H1 (cell line): ENCODE measurements around the gene HPX. TPM values are rescaled to one million over a fixed set of nuclear protein-coding genes. Genes with fewer than 3 reads are reported as not detected.

Source experiments
- CTCF ChIA-PET: fragments of 300-600 bp; sonication (Branson Sonifier 250); formaldehyde crosslinking; loops from one replicate; lab custom pipeline; 2021; ENCODE audit not compliant: partially characterized antibody; lab: Charles Lee
- POLR2A ChIA-PET: fragments of 300-600 bp; sonication (Branson Sonifier 250); formaldehyde crosslinking; loops from one replicate; lab custom pipeline; 2021; ENCODE audit warnings: inconsistent platforms; ENCODE audit not compliant: partially characterized antibody; lab: Charles Lee
- DNase-seq, 2 experiments: peaks; one replicate each; pipeline versions ENCODE4 v3.0.0 to v3.0.0-alpha.2; 2010 to 2022; ENCODE audit warnings: low spot score in 2 of 2, low read depth in 1 of 2, mixed read lengths in 1 of 2
- FAIRE-seq: peaks from 2 replicates; lab custom pipeline; 2011; peaks lifted over from hg19 to GRCh38; lab: Jason Lieb, UNC
- H2AFZ ChIP-seq: 2 replicates; pipeline ENCODE4 v1.8.1; 2012; ENCODE audit warnings: low read length, inconsistent platforms
- H2AK5ac ChIP-seq: 2 replicates; pipeline ENCODE4 v1.6.1; 2013; ENCODE audit warnings: low read depth, low read length
- H2BK120ac ChIP-seq: replicated peaks from 2 replicates; pipeline ENCODE3; 2013; ENCODE audit warnings: low read depth, low read length, inconsistent platforms
- H2BK12ac ChIP-seq: 2 replicates; pipeline ENCODE4 v1.6.1; 2013; ENCODE audit warnings: low read depth, low read length
- H2BK15ac ChIP-seq: 2 replicates; pipeline ENCODE4 v1.6.1; 2013; ENCODE audit warnings: low read length
- H2BK20ac ChIP-seq: 2 replicates; pipeline ENCODE4 v1.6.1; 2013; ENCODE audit warnings: low read length
- H2BK5ac ChIP-seq: 2 replicates; pipeline ENCODE4 v1.6.1; 2013; ENCODE audit warnings: low read depth, low read length
- H3K14ac ChIP-seq: 2 replicates; pipeline ENCODE4 v1.6.1; 2013; ENCODE audit warnings: inconsistent platforms; ENCODE audit not compliant: insufficient read length
- H3K18ac ChIP-seq: 2 replicates; pipeline ENCODE4 v1.6.1; 2013; ENCODE audit warnings: low read length; ENCODE audit errors: extremely low read depth
- H3K23ac ChIP-seq: 2 replicates; pipeline ENCODE4 v1.6.1; 2013; ENCODE audit warnings: inconsistent platforms; ENCODE audit not compliant: insufficient read length
- H3K23me2 ChIP-seq: 2 replicates; pipeline ENCODE4 v1.6.1; 2013; ENCODE audit warnings: low read depth, low read length
- H3K27ac ChIP-seq: 2 replicates; pipeline ENCODE4 v1.6.1; 2011; ENCODE audit warnings: low read depth, low read length, inconsistent platforms
- H3K27me3 ChIP-seq, 4 experiments: replicated peaks in 1 of 4; 1 replicate in 1 of 4; 2 replicates in 3 of 4; pipeline versions ENCODE4 v1.6.1 to v1.8.1; 2011 to 2013; ENCODE audit warnings: low read length in 3 of 4, mild to moderate bottlenecking in 3 of 4, inconsistent platforms in 2 of 4, mixed read lengths in 2 of 4, moderate library complexity in 1 of 4; ENCODE audit not compliant: control insufficient read depth in 3 of 4, insufficient read depth in 3 of 4; ENCODE audit errors: extremely low read depth in 1 of 4
- H3K36me3 ChIP-seq, 4 experiments: 2 replicates each; pipeline versions ENCODE4 v1.6.1 to v1.8.1; 2011 to 2013; ENCODE audit warnings: mild to moderate bottlenecking in 4 of 4, low read length in 3 of 4, moderate library complexity in 2 of 4, control low read depth in 1 of 4, inconsistent platforms in 1 of 4; ENCODE audit not compliant: insufficient read depth in 4 of 4, control insufficient read depth in 2 of 4
- H3K4ac ChIP-seq: replicated peaks from 2 replicates; pipeline ENCODE3; 2013; ENCODE audit warnings: low read length, low read depth, mixed read lengths, inconsistent platforms; ENCODE audit not compliant: insufficient read length
- H3K4me1 ChIP-seq, 4 experiments: replicated peaks in 1 of 4; 1 replicate in 1 of 4; 2 replicates in 3 of 4; pipeline versions ENCODE4 v1.6.1 to v1.8.1; 2011 to 2013; ENCODE audit warnings: low read length in 3 of 4, inconsistent platforms in 2 of 4, mixed read lengths in 1 of 4; ENCODE audit not compliant: insufficient read depth in 4 of 4, control insufficient read depth in 3 of 4
- H3K4me2 ChIP-seq, 2 experiments: 2 replicates each; pipeline versions ENCODE4 v1.6.1 to v1.8.1; 2011 to 2013; ENCODE audit warnings: low read depth in 2 of 2, low read length in 2 of 2, control low read depth in 1 of 2, inconsistent platforms in 1 of 2, mild to moderate bottlenecking in 1 of 2; ENCODE audit not compliant: insufficient read depth in 1 of 2
- H3K4me3 ChIP-seq, 4 experiments: fragments of 200-600, 300-600 bp in 1 of 4; sonication (generic), shearing (Covaris generic), sonication (Bioruptor Twin) in 1 of 4; 2 replicates each; pipeline versions ENCODE4 v1.5.1 to v1.8.1; 2011 to 2016; ENCODE audit warnings: low read length in 4 of 4, low read depth in 3 of 4, control low read depth in 2 of 4, inconsistent platforms in 2 of 4, mild to moderate bottlenecking in 2 of 4, mixed read lengths in 1 of 4, moderate library complexity in 1 of 4; ENCODE audit not compliant: insufficient read depth in 2 of 4; ENCODE audit errors: extremely low read depth in 1 of 4
- H3K56ac ChIP-seq: replicated peaks from 2 replicates; pipeline ENCODE3; 2013; ENCODE audit warnings: low read depth, mild to moderate bottlenecking, mixed read lengths, low read length, inconsistent platforms; ENCODE audit not compliant: insufficient read length
- H3K79me1 ChIP-seq: 2 replicates; pipeline ENCODE4 v1.6.1; 2013; ENCODE audit warnings: low read depth, low read length, control low read depth
- H3K79me2 ChIP-seq, 2 experiments: 2 replicates each; pipeline versions ENCODE4 v1.6.1 to v1.8.1; 2012 to 2013; ENCODE audit warnings: low read length in 2 of 2, mild to moderate bottlenecking in 2 of 2, inconsistent platforms in 1 of 2; ENCODE audit not compliant: insufficient read depth in 2 of 2, control insufficient read depth in 1 of 2
- H3K9ac ChIP-seq, 4 experiments: replicated peaks in 1 of 4; 1 replicate in 1 of 4; 2 replicates in 3 of 4; pipeline versions ENCODE4 v1.6.1 to v1.8.1; 2011 to 2013; ENCODE audit warnings: low read depth in 3 of 4, low read length in 3 of 4, control low read depth in 2 of 4, mild to moderate bottlenecking in 2 of 4, moderate library complexity in 2 of 4, inconsistent platforms in 1 of 4; ENCODE audit errors: extremely low read depth in 1 of 4
- H3K9me3 ChIP-seq, 2 experiments: 2 replicates each; pipeline versions ENCODE4 v1.6.1 to v1.8.1; 2012 to 2013; ENCODE audit warnings: mild to moderate bottlenecking in 2 of 2, moderate library complexity in 2 of 2, control low read depth in 1 of 2, inconsistent platforms in 1 of 2, low read depth in 1 of 2, low read length in 1 of 2, mixed read lengths in 1 of 2; ENCODE audit not compliant: insufficient read depth in 2 of 2
- H4K20me1 ChIP-seq, 2 experiments: replicated peaks in 1 of 2; 2 replicates each; pipeline versions ENCODE3 to v1.8.1; 2011 to 2013; ENCODE audit warnings: inconsistent platforms in 2 of 2, low read length in 2 of 2, mild to moderate bottlenecking in 1 of 2; ENCODE audit not compliant: insufficient read depth in 2 of 2, control insufficient read depth in 1 of 2
- H4K5ac ChIP-seq: 2 replicates; pipeline ENCODE4 v1.6.1; 2013; ENCODE audit warnings: low read length, low read depth, mixed read lengths, inconsistent platforms; ENCODE audit not compliant: insufficient read length
- H4K8ac ChIP-seq: 2 replicates; pipeline ENCODE4 v1.8.0; 2013; ENCODE audit warnings: mild to moderate bottlenecking, moderate library complexity, low read length, inconsistent platforms; ENCODE audit not compliant: insufficient read depth; ENCODE audit errors: extremely low read depth
- H4K91ac ChIP-seq: replicated peaks from 2 replicates; pipeline ENCODE3; 2013; ENCODE audit warnings: low read length, mixed read lengths, inconsistent platforms; ENCODE audit not compliant: insufficient read length
- FOSL1 ChIP-seq: IDR thresholded peaks from 2 replicates; pipeline ENCODE4 v1.6.1; 2011; ENCODE audit warnings: mild to moderate bottlenecking, low read depth, low read length, moderate library complexity; ENCODE audit not compliant: insufficient read depth
- KDM1A ChIP-seq: fragments of 200-600, 300-600 bp; sonication (generic); IDR thresholded peaks from 2 replicates; pipeline ENCODE4 v1.7.1; 2016; ENCODE audit warnings: mild to moderate bottlenecking, low read length, borderline replicate concordance
- KDM5A ChIP-seq: fragments of 200-600 bp; IDR thresholded peaks from 2 replicates; pipeline ENCODE4 v1.7.1; 2012; ENCODE audit warnings: mild to moderate bottlenecking, low read length, inconsistent platforms, mixed read lengths
- NRF1 ChIP-seq: IDR thresholded peaks from 2 replicates; pipeline ENCODE4 v1.6.1; 2011; ENCODE audit warnings: mild to moderate bottlenecking, low read depth, low read length, improper control_type of control experiment
- PHF8 ChIP-seq: fragments of 200-600 bp; sonication (generic); conservative IDR thresholded peaks from 2 replicates; pipeline ENCODE4 v1.7.1; 2012; ENCODE audit warnings: low read depth, mild to moderate bottlenecking, inconsistent platforms, low read length, moderate library complexity
- POLR2A ChIP-seq, 2 experiments: IDR thresholded peaks; 1 replicate in 1 of 2; 2 replicates in 1 of 2; pipeline ENCODE4 v1.6.1; 2011; ENCODE audit warnings: low read depth in 2 of 2, low read length in 2 of 2, mild to moderate bottlenecking in 2 of 2; ENCODE audit errors: control extremely low read depth in 1 of 2
- RAD21 ChIP-seq, 2 experiments: IDR thresholded peaks in 1 of 2; conservative IDR thresholded peaks in 1 of 2; 2 replicates each; pipeline ENCODE4 v1.6.1; 2011; ENCODE audit warnings: low read depth in 2 of 2, low read length in 2 of 2, improper control_type of control experiment in 1 of 2, inconsistent platforms in 1 of 2, mild to moderate bottlenecking in 1 of 2, moderate library complexity in 1 of 2
- RBBP5 ChIP-seq: IDR thresholded peaks from 2 replicates; pipeline ENCODE4 v1.7.1; 2012; ENCODE audit warnings: low read depth, mild to moderate bottlenecking, inconsistent platforms, low read length, moderate library complexity, borderline replicate concordance
- RXRA ChIP-seq: IDR thresholded peaks from 2 replicates; pipeline ENCODE4 v1.6.1; 2011; ENCODE audit warnings: low read depth, mild to moderate bottlenecking, low read length, moderate library complexity; ENCODE audit not compliant: insufficient read depth
- SUZ12 ChIP-seq: fragments of 200-600 bp; sonication (generic); IDR thresholded peaks from 2 replicates; pipeline ENCODE4 v1.6.1; 2012; ENCODE audit warnings: mild to moderate bottlenecking, inconsistent platforms, low read length, moderate library complexity, mixed read lengths
- WGBS, 2 experiments: shearing (Covaris generic) in 1 of 2; methylation state at CpG; one replicate each; pipeline versions ENCODE4 v1.1.6 to v1.1.7; 2013 to 2015; ENCODE audit warnings: low lambda C conversion rate in 2 of 2, mixed read lengths in 2 of 2, inconsistent platforms in 1 of 2, low coverage in 1 of 2, missing lambda C conversion rate in 1 of 2; ENCODE audit not compliant: insufficient replicate concordance in 2 of 2, insufficient coverage in 1 of 2, insufficient read length in 1 of 2; ENCODE audit errors: extremely low coverage in 1 of 2, missing lambda C conversion rate in 1 of 2; 5-methylcytosine and 5-hydroxymethylcytosine counted together
- polyA plus RNA-seq, 7 experiments: library from polyadenylated mRNA; depleted of rRNA in 3 of 7; stranded (reverse) in 5 of 7; unstranded in 2 of 7; fragments of >200 nt in 5 of 7; fragments of 200-250 nt in 2 of 7; gene quantifications; 1 replicate in 5 of 7; 2 replicates in 1 of 7; 4 replicates in 1 of 7; pipeline versions ENCODE4 v1.2.1 to v1.2.3, GENCODE V29; 2011 to 2013; ENCODE audit warnings: missing spikeins in 2 of 7, mixed read lengths in 2 of 7
- total RNA-seq: library from RNA; stranded (reverse); fragmentation: NEBNext Ultra II Directional; extraction: Animal tissue kit (Norgen Biotek cat#: 25700); gene quantifications from 2 replicates; pipeline ENCODE4 v1.2.1, GENCODE V29; 2021

Gene HPX
- total and polyA plus RNA-seq, 2 of the 8 experiments (the other 6 are each of a cell fraction or from before 2014, with no cell fraction given), result 0.80 to 0.97 TPM

DNA sequence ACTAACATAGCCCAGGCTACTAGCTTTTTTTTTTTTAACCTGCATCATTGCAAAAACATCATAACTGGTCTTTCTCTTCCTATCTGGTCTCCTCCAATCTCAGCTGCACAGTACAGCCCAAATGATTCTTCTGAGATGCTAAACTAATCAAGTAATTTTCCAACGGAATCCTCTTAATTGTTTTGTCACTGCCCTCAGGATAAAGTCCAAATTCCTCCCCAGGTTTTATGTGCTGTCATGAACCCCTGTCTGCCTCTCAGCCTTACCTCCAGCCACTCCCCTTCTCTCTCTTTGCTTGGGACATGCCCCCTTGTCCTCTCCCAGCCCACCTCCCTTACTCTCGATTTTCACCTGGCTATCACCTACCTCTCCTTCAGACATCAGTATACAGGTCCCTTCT, 34.4 kb downstream of the HPX start:
- no peak overlapping the region for H3K4ac ChIP-seq
- no peak overlapping the region for H2AFZ ChIP-seq
- no peak overlapping the region for H2BK20ac ChIP-seq
- no peak overlapping the region for H3K4me3 ChIP-seq
- DNase-seq (no peak), FAIRE-seq (no peak)
- H2BK5ac ChIP-seq, result no peak overlapping the region
- no peak overlapping the region for H3K56ac ChIP-seq
- no peak overlapping the region for H2AK5ac ChIP-seq
- no peak overlapping the region for H4K8ac ChIP-seq
- POLR2A ChIA-PET, result interaction anchor here (1.4 to 3.0 kb wide), 3 partner anchors 12 to 20 kb away, joined by 3 to 10 read pairs (median 7); partner anchors contain the start of gene APBB1
- 88% methylated on average over 2 of the region's 2 CpGs; no CpG with 5 or more reads in 1 of the 2 experiments for WGBS, 2 experiments
- H3K9ac ChIP-seq, result no peak overlapping the region
- no peak overlapping the region for H2BK12ac ChIP-seq
- H3K27ac ChIP-seq, result no peak overlapping the region
- H3K14ac ChIP-seq, result no peak overlapping the region
- H3K18ac ChIP-seq, result no peak overlapping the region
- H3K27me3 ChIP-seq, result no peaks in the 10 kb centered on the region
- H2BK120ac ChIP-seq, result no peak overlapping the region
- H2BK15ac ChIP-seq, result no peak overlapping the region
- no peaks in the 10 kb centered on the region for H3K36me3 ChIP-seq
- H4K91ac ChIP-seq, result no peak overlapping the region
- peaks cover 2 to 14% of the 10 kb centered on the region in 2 experiments for H4K20me1 ChIP-seq
- no peak overlapping the region for H4K5ac ChIP-seq
- no peaks in the 10 kb centered on the region for H3K79me2 ChIP-seq
- CTCF ChIA-PET, result interaction anchor here (1.4 to 9.5 kb wide), 5 partner anchors 12 to 37 kb away, joined by 4 to 79 read pairs (median 10); partner anchors contain the start of genes APBB1 and HPX
- no peak overlapping the region for H3K4me2 ChIP-seq
- H3K9me3 ChIP-seq, result no peaks in the 10 kb centered on the region
- no peaks in the 10 kb centered on the region for H3K79me1 ChIP-seq
- peaks cover 8 to 15% (median 10%) of the 10 kb centered on the region in 4 experiments for H3K4me1 ChIP-seq
- no peaks in the 10 kb centered on the region for H3K23me2 ChIP-seq
- no peak overlapping the region for H3K23ac ChIP-seq
- no peak for TF ChIP-seq PHF8
- no peak for TF ChIP-seq RAD21 (IDR thresholded peaks at IDR 0.05 in 1 of 2, conservative IDR thresholded peaks at IDR 0.05 in 1 of 2; ENCODE audit: low read depth in 2 of 2, low read length in 2 of 2)
- no peak for TF ChIP-seq POLR2A (IDR thresholded peaks at IDR 0.05; ENCODE audit: control extremely low read depth in 1 of 2, low read depth in 2 of 2, low read length in 2 of 2)
- TF ChIP-seq SUZ12, result no peak
- TF ChIP-seq NRF1, result no peak
- no peak for TF ChIP-seq RBBP5
- no peak for TF ChIP-seq KDM5A
- TF ChIP-seq KDM1A, result no peak
- TF ChIP-seq FOSL1, result no peak
- TF ChIP-seq RXRA, result no peak
